ENCODE data around the gene DACH1.

The DACH1 gene

GRCh38 chr13:71774863-71775262 lies 92.1 kb downstream of the DACH1 start:
- no peak for DNase-seq (ENCODE audit: low read depth in 2 of 2)

DNA sequence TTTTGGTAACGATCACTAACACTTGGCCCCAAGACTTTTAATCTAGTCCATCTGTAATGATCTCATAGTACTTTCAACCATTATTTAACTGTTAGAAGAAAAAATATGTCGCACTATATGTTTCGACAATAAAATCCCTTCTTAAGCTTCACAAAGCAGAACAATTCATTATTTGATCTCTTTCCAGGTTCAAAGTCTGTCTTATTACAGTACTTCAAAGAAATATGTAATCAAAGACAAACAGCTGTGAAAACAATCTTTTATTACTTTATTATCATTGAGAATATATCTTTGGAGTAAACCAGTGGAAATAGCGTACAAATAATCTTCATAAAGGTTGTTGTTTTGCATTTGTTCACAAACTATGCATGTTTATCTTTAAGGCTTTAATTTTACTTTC lies 93.5 kb downstream of the DACH1 start:
- no peak for DNase-seq (ENCODE audit: low read depth in 2 of 2)

DNA sequence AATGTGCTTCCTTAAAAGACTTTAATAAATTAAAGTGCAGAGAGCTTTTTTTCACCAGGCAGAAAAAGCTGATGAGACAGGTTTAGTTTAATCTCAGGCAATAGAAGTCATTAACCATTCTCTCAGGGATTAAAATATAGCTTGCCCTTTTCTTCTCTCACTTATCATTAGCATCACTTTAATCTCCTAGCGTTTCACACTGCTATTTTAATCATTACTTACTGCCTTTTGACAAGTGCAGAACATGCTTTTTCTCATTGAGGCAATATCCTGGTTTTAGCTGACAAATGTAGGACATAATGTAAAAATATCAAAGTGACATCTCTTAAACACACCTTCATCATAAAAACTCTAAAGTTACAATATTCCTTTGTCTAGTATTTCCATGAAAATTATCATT lies 94.6 kb downstream of the DACH1 start:
- DNase-seq (ENCODE audit: low read depth in 2 of 2) = no peak

- no peak for DNase-seq (ENCODE audit: low read depth in 2 of 2)
Measured at GRCh38 chr13:71771144-71771543, 95.9 kb downstream of the DACH1 start.

DNA sequence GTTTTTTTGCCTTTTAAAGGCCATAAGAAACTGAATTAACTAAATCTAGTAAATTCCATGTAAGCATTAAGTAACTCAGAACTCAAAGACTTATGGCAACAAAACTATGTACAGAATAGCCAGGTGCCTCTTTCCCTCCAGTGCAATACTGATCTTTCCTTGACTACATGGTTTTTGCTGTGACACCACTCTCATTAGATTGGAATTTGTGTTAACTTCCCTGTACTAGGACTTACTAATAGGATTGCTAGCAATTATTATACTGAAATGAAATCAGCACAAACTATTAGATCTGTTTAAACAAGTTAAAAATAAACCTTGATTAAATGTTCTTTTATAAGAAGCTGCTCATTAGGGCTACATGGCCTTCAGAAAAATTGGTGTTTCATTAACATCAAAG lies 96.3 kb downstream of the DACH1 start:
- DNase-seq (ENCODE audit: low read depth in 2 of 2) = no peak

- no peak for DNase-seq (ENCODE audit: low read depth in 2 of 2)
Measured at GRCh38 chr13:71768881-71769280, 98.1 kb downstream of the DACH1 start.

DNA sequence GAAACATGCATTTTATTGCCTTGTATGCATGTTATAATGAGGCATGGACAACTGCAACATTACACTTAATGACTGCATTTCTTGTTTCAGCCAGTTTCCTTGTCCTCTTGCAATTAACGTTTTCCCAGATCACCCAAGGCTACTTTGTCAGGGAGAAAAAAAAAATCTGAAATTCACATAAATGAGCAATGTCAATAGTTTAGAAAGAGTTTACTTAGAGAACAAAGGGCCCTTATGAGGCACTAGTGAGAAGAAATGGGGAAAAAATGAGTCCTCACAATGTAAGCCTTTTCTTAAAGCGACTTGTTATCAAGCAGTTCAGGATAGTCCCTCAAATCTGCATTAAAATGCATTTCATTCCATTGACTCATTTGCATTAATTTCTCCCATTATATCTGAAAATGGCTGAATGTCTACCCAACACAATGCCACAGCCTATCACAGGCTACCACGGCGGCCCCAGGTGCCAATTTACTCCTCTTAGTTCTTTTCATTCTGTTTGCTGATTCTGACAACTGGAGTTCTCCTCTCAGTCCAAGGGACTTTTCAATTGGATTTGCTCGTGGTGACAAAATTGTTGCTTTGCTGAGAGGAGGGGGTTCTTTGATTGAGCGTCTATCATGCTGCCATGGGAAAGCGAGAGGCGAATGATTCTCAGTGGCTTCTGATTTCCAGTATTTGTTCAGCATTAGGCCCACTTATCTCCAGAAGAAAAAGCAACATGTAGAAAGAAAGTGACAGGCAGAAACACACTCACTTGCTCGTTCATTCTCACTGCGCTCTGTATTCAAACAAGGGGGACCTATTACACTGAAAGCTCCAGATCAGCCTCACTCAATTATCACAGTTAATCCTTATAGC lies 107.1 kb downstream of the DACH1 start:
- DNase-seq (ENCODE audit: low read depth in 2 of 2) = no peak

DNA sequence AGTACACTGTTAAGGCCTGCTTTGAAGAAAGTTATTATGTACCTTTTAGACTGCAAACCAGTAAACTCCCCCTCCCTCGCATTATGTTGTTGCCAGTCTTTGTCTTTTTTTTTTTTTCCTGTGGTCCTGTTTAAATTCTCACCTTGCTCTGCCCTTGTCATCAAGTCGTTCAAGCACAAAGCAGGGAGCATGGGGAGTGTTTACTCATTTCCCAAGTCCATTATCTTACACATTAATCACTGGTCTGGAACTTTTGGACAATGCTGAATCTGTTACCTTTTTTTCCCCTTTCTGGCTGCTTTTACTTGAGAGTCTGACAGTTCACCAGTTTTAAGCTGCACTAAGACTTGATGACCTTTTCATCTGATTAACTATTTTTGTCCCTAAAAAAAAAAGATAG lies 108.2 kb downstream of the DACH1 start:
- no peak for DNase-seq (ENCODE audit: low read depth in 2 of 2)

DNA sequence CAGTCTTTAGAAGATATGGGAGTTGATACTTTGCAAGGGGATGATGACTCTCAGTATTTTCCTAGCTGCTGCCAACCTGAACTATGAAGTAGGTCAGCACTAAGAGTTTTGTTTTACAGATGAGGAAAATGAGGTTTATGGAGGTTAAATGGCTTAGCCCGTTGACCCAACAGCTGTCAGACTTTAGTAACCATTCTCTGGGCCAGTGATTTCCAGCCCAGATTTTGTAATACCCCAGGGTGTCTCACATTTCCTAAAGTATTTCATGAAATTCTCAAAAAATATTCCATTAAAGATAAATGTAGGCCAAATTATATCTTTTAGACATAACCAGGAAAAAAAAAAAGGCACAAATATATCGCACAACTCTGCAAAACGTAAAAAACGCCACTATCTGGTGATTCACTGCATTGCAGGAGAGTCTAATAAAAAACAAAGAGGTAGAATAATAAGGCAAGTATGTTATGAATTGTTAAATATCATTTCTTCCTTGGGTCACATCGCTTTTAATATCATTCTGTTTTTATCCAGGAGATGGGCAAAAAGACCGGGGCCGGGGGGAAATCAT lies 112.5 kb downstream of the DACH1 start:
- DNase-seq (ENCODE audit: low read depth in 2 of 2) = no peak

GRCh38 chr13:71752775-71753513 lies 114.1 kb downstream of the DACH1 start:
- no peak for DNase-seq (ENCODE audit: low read depth in 2 of 2)

DNA sequence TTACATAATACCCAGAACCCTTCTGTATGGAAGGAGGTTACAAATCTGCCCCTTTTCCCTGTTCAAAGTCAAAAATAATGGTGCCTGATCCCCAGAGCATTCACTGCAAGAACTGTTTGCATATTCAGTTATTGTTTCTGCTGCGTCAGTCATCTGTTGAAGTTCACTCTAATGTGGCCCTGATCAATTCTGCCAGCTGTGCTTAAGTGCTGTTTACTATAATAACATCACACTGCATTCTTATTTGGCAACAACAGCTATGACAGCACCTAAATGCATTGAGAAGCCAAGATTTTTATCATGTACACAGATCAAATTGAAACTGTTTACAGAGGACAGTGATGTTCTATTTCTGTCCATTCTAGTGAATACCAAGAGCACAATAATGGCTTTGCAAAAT lies 115.9 kb downstream of the DACH1 start:
- no peak for DNase-seq (ENCODE audit: low read depth in 2 of 2)

GRCh38 chr13:71730267-71730666 lies 136.7 kb downstream of the DACH1 start:
- DNase-seq (ENCODE audit: low read depth in 2 of 2) = no peak

DNA sequence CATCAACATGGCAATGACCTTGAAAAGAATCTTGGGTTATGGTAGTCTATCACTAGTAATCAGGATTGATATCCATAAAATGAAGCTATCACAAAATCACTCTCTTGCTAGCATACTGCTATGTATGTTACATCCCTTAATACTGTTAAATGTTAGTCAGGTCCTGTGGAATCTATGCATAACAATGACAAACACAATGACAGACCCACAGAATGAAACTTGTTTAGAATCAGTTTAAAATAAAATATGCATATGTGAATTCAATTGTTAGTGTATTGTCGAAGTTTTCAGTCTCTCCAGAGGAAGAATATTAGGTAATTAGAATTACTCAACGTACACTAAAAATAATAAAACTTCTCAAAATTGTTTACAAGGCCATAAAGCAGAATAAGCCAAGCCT lies 137.6 kb downstream of the DACH1 start:
- no peak for DNase-seq (ENCODE audit: low read depth in 2 of 2)

GRCh38 chr13:71727662-71728061 lies 139.3 kb downstream of the DACH1 start:
- DNase-seq (ENCODE audit: low read depth in 2 of 2) = no peak

GRCh38 chr13:71727042-71727441 lies 140.0 kb downstream of the DACH1 start:
- DNase-seq (ENCODE audit: low read depth in 2 of 2) = no peak

GRCh38 chr13:71722206-71722605 lies 144.8 kb downstream of the DACH1 start:
- DNase-seq (ENCODE audit: low read depth in 2 of 2) = no peak

GRCh38 chr13:71721104-71721503 lies 145.9 kb downstream of the DACH1 start:
- DNase-seq (ENCODE audit: low read depth in 2 of 2) = no peak

DNA sequence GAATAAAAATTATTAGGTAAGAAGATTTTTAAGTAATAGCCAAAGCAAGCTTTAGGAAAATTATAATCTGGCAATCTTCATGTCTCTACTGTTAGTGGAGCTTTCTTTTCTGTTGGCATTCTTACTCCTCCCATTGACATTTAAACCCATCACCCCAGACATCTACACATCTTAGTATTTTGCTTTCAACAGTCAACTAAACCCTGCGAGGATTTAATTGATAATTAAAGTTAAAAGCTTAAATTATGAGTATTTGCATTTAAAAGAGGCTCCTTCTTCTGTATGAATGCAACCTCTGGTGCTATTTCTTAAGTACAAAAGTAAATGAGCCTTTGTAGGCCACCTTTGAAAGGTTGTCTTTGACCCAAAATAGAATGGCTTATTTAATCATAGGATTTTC lies 148.1 kb downstream of the DACH1 start:
- DNase-seq (ENCODE audit: low read depth in 2 of 2) = no peak

DNA sequence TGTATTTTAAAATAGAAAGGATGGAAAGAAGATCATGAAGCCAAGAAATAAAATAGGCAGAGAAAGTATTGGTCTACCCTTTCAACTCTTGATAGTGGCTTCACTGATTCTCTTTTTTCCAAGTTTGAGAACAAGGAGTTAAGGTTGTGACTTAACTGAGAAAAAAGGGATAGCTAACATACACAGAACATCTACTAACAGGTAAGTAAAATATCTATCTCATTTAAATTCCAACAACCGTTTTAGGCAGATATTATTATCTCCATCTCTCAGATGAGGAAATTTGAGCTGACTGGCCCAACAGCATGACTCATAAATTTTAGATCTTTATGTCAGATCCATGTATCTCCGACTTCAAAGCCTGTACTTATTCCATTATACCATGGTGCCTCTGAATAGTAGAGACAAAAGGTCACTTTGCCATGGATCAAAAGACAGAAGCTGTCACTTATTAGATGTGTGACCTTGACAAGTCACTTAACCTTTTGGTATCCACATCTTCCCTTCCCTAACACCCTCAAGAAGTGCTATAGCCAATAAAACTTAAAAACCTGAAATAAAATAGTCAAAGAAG lies 152.1 kb downstream of the DACH1 start:
- no peak for DNase-seq (ENCODE audit: low read depth in 2 of 2)

- DNase-seq (ENCODE audit: low read depth in 2 of 2) = no peak
Measured at GRCh38 chr13:71712988-71713653, 153.9 kb downstream of the DACH1 start.

DNA sequence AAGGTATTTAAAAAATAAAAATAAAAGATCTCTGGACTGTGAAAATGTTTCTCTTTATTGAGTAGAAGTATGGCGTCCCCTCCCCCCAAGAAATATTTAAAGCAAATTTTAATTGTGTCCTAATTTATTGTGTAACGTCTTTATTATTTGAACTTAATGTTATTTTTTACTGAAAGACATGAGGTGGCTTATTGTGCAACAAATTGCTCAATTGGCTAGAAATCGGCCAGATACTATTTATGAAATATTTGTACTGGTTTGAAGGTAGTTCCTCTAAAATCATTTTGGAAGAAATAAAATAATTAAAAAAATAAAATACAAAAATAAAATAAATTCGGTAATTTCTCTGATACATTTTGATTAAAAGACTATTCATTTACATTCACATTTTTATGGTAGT lies 162.3 kb downstream of the DACH1 start:
- no peak for DNase-seq (ENCODE audit: low read depth in 2 of 2)

DNA sequence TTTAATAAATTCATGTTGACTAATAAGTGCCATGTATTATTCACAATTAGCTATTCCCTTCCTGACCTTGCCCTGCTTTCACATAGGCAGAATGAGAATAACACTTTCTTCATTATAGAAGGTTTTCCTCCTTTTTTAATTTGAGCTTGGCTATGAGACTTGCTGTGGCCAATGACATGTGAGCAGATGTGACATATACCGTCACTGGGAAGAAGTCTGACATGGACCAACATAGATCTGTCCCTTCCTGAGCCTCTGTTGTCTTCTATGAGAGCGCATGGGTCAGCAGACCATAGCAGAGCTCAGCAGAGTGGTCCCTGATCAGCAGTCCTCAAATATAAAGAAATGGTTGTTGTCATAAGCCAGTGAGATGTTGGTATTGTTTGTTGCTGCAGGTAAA lies 163.9 kb downstream of the DACH1 start:
- DNase-seq (ENCODE audit: low read depth in 2 of 2) = no peak

Data from stimulated activated CD4-positive, alpha-beta T cell treated with anti-CD3 and anti-CD28 coated beads, Interleukin-15, amount 100 ng/mL, for 48 hours (primary cell).